ENCODE data around the gene NDC1. TPM values are rescaled to one million over a fixed set of nuclear protein-coding genes. Genes with fewer than 3 reads are reported as not detected.

Gene NDC1
- total RNA-seq, 1 donor from 2014 or later, result 14.8 TPM

- Histone ChIP-seq H3K4me3 (ENCODE audit: insufficient read depth, low read depth, low read length) (no peak overlapping the region), H4K20me1 (ENCODE audit: insufficient read depth, low read length) (peaks cover 83% of the 10 kb centered on the region), H3K36me3 (ENCODE audit: insufficient read depth, low read length) (no peaks in the 10 kb centered on the region), H3K79me2 (ENCODE audit: insufficient read depth, low read length) (peaks cover 93% of the 10 kb centered on the region), H2AFZ (ENCODE audit: low read depth, low read length) (no peak overlapping the region), H3K27me3 (ENCODE audit: insufficient read depth, low read length) (no peaks in the 10 kb centered on the region), H3K9me3 (ENCODE audit: insufficient read depth, low read depth, low read length) (no peaks in the 10 kb centered on the region), H3K27ac (ENCODE audit: low read depth, low read length) (no peak overlapping the region), H3K4me1 (ENCODE audit: insufficient read depth, low read length) (no peaks in the 10 kb centered on the region), H3K9ac (ENCODE audit: low read length) (no peak overlapping the region), H3K4me2 (ENCODE audit: low read length) (no peak overlapping the region)
- TF ChIP-seq CTCF (IDR thresholded peaks at IDR 0.05; ENCODE audit: insufficient read depth, low read depth, low read length) (no peak), EZH2 (IDR thresholded peaks at IDR 0.05; ENCODE audit: insufficient read depth, low read length) (no peak)
- H3K4me3 Mint-ChIP-seq (ENCODE audit: unreplicated experiment), result no peak overlapping the region
- no peak overlapping the region for H3K27ac Mint-ChIP-seq (ENCODE audit: unreplicated experiment)
- FAIRE-seq (no peak), DNase-seq (ENCODE audit: low read depth) (no peak)
- no peaks in the 10 kb centered on the region for H3K36me3 Mint-ChIP-seq (ENCODE audit: low read depth, unreplicated experiment)
- no peaks in the 10 kb centered on the region for H3K9me3 Mint-ChIP-seq (ENCODE audit: unreplicated experiment)
- no peaks in the 10 kb centered on the region for H3K4me1 Mint-ChIP-seq (ENCODE audit: low read depth, unreplicated experiment)
- H3K27me3 Mint-ChIP-seq (ENCODE audit: low read depth, unreplicated experiment), result peaks cover 15% of the 10 kb centered on the region
These were observed 119.7 kb downstream of the NDC1 start for GRCh38 chr1:53718443-53718842.

- no peaks in the 10 kb centered on the region for H3K36me3 ChIP-seq (ENCODE audit: insufficient read depth, low read length)
- DNase-seq (ENCODE audit: low read depth) (no peak), FAIRE-seq (no peak)
- Mint-ChIP-seq H3K4me1 (ENCODE audit: low read depth, unreplicated experiment) (no peaks in the 10 kb centered on the region), H3K9me3 (ENCODE audit: unreplicated experiment) (peaks cover 2% of the 10 kb centered on the region), H3K36me3 (ENCODE audit: low read depth, unreplicated experiment) (no peaks in the 10 kb centered on the region), H3K4me3 (ENCODE audit: unreplicated experiment) (no peak overlapping the region), H3K27ac (ENCODE audit: unreplicated experiment) (no peak overlapping the region), H3K27me3 (ENCODE audit: low read depth, unreplicated experiment) (peaks cover 16% of the 10 kb centered on the region)
- H3K9me3 ChIP-seq (ENCODE audit: insufficient read depth, low read depth, low read length), result no peaks in the 10 kb centered on the region
- peaks cover 90% of the 10 kb centered on the region for H3K79me2 ChIP-seq (ENCODE audit: insufficient read depth, low read length)
- TF ChIP-seq CTCF (IDR thresholded peaks at IDR 0.05; ENCODE audit: insufficient read depth, low read depth, low read length), result no peak
- no peak for TF ChIP-seq EZH2 (IDR thresholded peaks at IDR 0.05; ENCODE audit: insufficient read depth, low read length)
- H3K27me3 ChIP-seq (ENCODE audit: insufficient read depth, low read length), result no peaks in the 10 kb centered on the region
- H3K4me2 ChIP-seq (ENCODE audit: low read length), result no peak overlapping the region
- no peak overlapping the region for H3K27ac ChIP-seq (ENCODE audit: low read depth, low read length)
- no peak overlapping the region for H3K4me3 ChIP-seq (ENCODE audit: insufficient read depth, low read depth, low read length)
- H3K4me1 ChIP-seq (ENCODE audit: insufficient read depth, low read length), result no peaks in the 10 kb centered on the region
- peaks cover 89% of the 10 kb centered on the region for H4K20me1 ChIP-seq (ENCODE audit: insufficient read depth, low read length)
- H2AFZ ChIP-seq (ENCODE audit: low read depth, low read length), result no peak overlapping the region
- no peak overlapping the region for H3K9ac ChIP-seq (ENCODE audit: low read length)
These were observed 120.9 kb downstream of the NDC1 start for GRCh38 chr1:53717025-53717804.

- Mint-ChIP-seq H3K4me3 (ENCODE audit: unreplicated experiment) (no peak overlapping the region), H3K9me3 (ENCODE audit: unreplicated experiment) (peaks cover 2% of the 10 kb centered on the region), H3K27me3 (ENCODE audit: low read depth, unreplicated experiment) (peaks cover 26% of the 10 kb centered on the region), H3K27ac (ENCODE audit: unreplicated experiment) (no peak overlapping the region), H3K36me3 (ENCODE audit: low read depth, unreplicated experiment) (no peaks in the 10 kb centered on the region), H3K4me1 (ENCODE audit: low read depth, unreplicated experiment) (no peaks in the 10 kb centered on the region)
- Histone ChIP-seq H3K9me3 (ENCODE audit: insufficient read depth, low read depth, low read length) (no peaks in the 10 kb centered on the region), H3K36me3 (ENCODE audit: insufficient read depth, low read length) (no peaks in the 10 kb centered on the region), H3K4me3 (ENCODE audit: insufficient read depth, low read depth, low read length) (no peak overlapping the region), H3K79me2 (ENCODE audit: insufficient read depth, low read length) (peaks cover 90% of the 10 kb centered on the region), H4K20me1 (ENCODE audit: insufficient read depth, low read length) (peaks cover 90% of the 10 kb centered on the region), H3K4me2 (ENCODE audit: low read length) (no peak overlapping the region), H2AFZ (ENCODE audit: low read depth, low read length) (no peak overlapping the region), H3K4me1 (ENCODE audit: insufficient read depth, low read length) (no peaks in the 10 kb centered on the region), H3K27me3 (ENCODE audit: insufficient read depth, low read length) (no peaks in the 10 kb centered on the region), H3K9ac (ENCODE audit: low read length) (no peak overlapping the region), H3K27ac (ENCODE audit: low read depth, low read length) (no peak overlapping the region)
- FAIRE-seq, result no peak
- TF ChIP-seq EZH2 (IDR thresholded peaks at IDR 0.05; ENCODE audit: insufficient read depth, low read length) (no peak), CTCF (IDR thresholded peaks at IDR 0.05; ENCODE audit: insufficient read depth, low read depth, low read length) (no peak)
- no peak for DNase-seq (ENCODE audit: low read depth)
These were observed 121.9 kb downstream of the NDC1 start for GRCh38 chr1:53716150-53716549.
